T-helper 2 cell treated with Interferon-gamma antibody and Interleukin-4, amounts not matched to agents 100 ng/mL and 5 ng/mL, for 36 hours (primary cell): ENCODE data around the gene GSPT1. TPM values are rescaled to one million over a fixed set of nuclear protein-coding genes. Genes with fewer than 3 reads are reported as not detected.

Experiments used
- intact Hi-C: fragments of 100-400 bp; cut with micrococcal nuclease; formaldehyde crosslinking; loops from one replicate; pipeline ENCODE4 v1.15.1; 2023
- total RNA-seq: library from RNA; stranded (reverse); gene quantifications from 2 replicates; pipeline ENCODE4 v1.2.3, GENCODE V29; 2022

The GSPT1 gene
- total RNA-seq, 1 donor from 2014 or later, result 133 TPM

DNA sequence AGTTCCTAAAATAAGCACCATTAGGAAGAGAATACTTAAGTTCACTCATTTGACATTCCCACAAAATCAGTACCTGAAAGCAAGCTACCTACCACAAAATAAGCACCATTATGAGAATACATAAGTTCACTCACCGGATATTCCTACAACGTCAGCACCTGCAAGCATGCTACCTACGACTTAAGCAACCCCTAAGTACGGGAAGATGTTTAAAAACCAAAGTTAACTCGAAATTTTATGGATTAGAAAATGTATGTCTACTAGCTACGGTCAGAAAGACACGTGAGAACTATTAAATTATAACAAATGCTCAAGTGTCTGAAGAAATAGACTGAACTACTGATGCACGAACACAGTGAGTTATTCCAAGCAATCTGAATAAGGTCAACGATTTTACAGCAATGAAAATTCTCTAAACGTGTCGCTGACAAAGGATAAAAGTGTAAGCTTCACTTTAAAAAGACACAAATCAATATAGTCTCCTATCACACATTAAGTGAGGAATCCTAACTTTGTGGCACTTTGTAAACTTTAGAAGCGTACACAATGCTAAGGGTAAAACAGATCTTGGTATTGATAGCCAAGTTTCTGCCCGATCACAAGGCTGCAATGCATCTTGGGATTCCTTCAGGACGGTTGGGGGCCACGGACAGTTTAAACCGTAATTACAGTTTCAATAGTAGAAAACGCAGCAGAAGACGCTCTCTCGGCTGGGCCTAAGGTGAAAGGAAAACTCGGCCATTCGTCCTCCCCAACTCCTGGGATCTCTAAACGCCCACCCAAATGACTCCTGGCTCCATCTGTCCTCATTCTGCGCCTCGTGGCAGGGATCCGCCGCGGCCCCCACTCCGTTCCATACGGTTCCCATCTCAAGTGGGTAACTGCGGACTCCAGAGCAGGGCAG lies 1.3 kb downstream of the GSPT1 start:
- intact Hi-C loops, result loop anchor here (1.0 to 5.0 kb wide), 6 partner anchors 117 to 1172 kb away; partner anchors contain the start of genes CPPED1, NUBP1, TXNDC11 and ZC3H7A

DNA sequence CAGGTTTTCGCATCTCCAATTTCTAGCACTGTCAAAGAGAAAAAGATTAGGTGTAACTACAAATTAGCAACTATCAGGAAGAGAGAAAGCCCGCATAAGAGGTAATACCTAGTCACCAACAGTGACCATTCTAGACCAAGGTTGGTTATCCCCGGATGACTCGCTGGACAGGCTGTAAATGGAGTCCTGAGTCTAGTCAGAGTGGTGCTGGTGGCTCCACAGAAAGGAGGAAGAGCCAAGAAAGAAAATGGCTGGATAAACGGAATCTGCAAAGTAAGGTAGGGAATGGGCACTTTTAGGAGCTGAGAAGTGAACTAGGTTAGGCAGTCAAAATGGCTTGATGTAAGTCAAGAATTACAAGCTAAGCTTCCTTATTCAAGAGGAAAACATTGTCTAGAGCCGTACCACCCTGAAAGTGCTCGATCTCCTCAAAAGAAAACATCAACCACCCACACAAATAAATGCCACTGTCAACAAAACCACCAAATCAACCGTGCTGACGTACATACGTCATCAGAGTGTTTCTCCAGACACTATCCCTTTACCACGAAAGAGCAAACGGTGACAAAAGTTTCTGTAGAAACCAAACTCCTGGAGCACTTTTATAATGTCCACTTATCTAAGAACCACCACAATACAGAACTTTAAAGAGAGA lies 2.2 kb downstream of the GSPT1 start:
- intact Hi-C loops, result loop anchor here (1.0 to 5.0 kb wide), 2 partner anchors 116 to 171 kb away; partner anchors contain the start of genes TXNDC11 and ZC3H7A

GRCh38 chr16:11909653-11910545 lies 5.9 kb downstream of the GSPT1 start:
- intact Hi-C loops, result loop anchor here (5.0 kb wide), 1 partner anchor 168 kb away; the partner anchor contains the start of gene TXNDC11

GRCh38 chr16:11907160-11907970 lies 8.4 kb downstream of the GSPT1 start:
- intact Hi-C loops, result no loop called here

- intact Hi-C loops, result no loop called here
Measured at GRCh38 chr16:11903906-11904305, 11.8 kb downstream of the GSPT1 start.

GRCh38 chr16:11901091-11901490 lies 14.7 kb downstream of the GSPT1 start:
- intact Hi-C loops, result no loop called here

- intact Hi-C loops, result no loop called here
Measured at GRCh38 chr16:11896486-11897176, 19.1 kb downstream of the GSPT1 start.

DNA sequence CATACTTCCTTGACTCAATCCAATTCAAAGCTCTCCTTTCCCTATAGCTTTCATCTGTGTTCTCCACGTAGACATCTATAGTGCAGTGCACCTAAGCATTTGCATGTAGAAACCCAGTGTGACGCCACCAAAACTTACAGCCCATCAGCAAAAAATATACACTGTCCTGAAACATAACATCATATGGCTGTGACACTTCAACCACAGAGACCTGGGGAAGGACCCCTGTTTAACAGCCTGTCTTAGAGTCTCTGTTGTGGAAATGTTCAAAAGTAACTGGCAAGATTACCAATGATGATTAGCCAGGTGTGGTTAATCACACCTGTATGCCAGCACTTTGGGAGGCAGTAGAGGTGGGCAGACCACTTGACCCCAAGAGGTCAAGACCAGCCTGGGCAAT lies 22.2 kb downstream of the GSPT1 start:
- intact Hi-C loops, result no loop called here

- intact Hi-C loops, result no loop called here
Measured at GRCh38 chr16:11892761-11893160, 23.0 kb downstream of the GSPT1 start.

DNA sequence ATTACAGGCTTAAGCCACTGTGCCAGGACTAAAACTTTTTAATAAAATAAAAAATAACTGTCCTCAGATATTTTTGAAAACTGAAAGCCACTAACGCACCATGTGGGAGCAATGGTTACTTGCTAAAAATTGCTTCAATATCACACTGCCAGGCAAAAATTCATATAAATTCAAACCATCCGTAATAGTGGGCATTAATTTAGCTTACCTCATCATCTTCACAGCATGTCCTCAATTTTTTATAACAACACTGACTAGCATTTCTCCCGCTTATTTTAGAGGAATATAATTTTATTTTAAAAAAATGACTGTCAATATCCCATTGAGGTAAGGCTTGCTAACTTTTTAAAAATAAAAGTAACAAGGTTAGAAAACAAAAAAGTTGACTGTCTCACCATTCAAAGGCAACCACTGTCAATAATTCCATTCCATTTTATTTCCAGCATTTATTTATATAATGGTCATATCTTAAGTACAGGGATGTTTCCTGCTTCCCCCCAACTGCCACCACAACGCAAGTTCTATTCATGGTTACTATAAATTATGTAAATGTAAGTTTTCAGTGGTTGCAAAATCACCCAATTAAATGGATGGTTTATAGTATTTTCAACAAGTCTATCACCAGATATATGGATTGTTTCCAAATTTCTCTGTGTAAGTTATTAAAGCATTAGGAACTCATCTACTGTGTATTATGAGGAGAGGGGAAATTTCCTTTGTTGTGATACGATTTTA lies 25.4 kb downstream of the GSPT1 start:
- intact Hi-C loops, result no loop called here

GRCh38 chr16:11886881-11887280 lies 28.9 kb downstream of the GSPT1 start:
- intact Hi-C loops, result no loop called here

- intact Hi-C loops, result no loop called here
Measured at GRCh38 chr16:11884035-11884434, 31.7 kb downstream of the GSPT1 start.

GRCh38 chr16:11880007-11880406 lies 35.7 kb downstream of the GSPT1 start:
- intact Hi-C loops, result no loop called here

DNA sequence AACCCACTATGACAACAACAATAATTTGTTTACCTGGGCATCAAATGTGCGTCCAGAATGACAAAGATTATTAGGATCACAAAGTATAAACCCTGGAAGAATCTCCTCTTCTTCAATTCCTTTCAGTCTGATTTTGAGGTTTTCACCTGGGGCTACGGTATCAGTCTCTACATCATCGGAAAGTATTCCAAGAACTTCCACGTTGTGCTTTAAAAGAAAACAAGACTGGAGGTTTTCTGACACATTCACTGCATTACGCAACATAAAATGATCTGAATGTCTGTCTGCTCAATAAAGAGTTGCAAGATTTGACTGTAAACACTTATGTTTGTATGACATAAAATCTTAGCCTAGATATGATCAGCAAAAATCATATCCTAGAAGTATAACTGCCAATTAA lies 38.4 kb downstream of the GSPT1 start:
- intact Hi-C loops, result no loop called here

DNA sequence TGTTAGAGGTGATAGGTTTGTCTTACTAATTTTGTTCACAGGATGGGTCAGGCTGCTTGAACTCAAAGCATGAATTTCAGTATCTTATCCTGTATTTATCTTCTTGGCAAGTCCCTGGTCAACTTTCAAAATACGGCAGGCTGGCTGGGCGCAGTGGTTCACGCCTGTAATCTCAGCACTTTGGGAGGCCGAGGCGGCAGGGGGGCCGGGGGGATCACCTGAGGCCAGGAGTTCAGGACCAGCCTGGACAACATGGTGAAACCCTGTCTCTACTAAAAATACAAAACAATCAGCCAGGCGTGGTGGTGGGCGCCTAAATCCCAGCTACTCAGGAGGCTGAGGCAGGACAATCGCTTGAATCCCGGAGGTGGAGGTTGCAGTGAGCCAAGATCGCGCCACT lies 39.5 kb downstream of the GSPT1 start:
- intact Hi-C loops, result no loop called here

DNA sequence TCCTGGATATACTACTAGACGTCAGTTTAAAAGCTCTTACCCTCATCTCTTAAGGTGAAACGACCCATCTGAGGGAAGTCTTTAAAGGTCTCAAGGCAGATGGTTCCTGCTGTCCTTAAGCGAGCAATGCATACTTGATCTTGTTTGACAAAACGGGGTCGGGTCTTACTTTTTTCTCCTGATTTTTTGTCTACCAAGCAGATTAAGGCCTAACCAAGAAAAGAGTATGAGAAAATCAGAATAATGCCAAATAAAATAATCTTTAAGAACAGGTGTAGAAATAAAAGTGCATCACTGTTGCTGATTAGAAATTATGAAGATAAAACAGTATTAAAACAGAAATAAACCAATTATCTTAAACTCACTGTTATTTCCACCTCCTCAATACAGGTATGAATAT lies 40.0 kb downstream of the GSPT1 start:
- intact Hi-C loops, result no loop called here

- intact Hi-C loops, result no loop called here
Measured at GRCh38 chr16:11871193-11871592, 44.6 kb downstream of the GSPT1 start.

DNA sequence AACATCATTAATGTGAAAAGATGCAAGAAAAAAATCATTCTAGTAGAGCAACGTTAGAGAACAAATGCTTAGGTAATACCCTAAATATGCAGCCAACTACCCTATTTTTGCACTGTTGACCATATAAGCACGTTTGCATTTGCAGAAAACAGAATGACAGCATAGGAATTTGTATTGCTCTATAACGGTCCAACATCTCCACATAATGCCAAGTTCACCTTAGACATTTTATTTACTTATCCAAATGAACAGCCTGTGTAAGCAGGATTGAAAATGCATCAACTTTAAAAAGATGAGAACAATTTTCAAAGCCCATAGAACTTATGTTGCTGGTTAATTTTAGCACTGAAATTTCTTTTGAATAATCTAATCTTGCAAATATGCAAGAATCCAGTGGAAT lies 45.4 kb downstream of the GSPT1 start:
- intact Hi-C loops, result no loop called here
